NCI-H82 treated with DMSO at 0.1 percent for 48 hours (cell line): ENCODE measurements around the gene IRGM.

Source experiments
- DNase-seq: peaks from one replicate; lab custom pipeline; 2025; ENCODE audit not compliant: unreplicated experiment; lab: John Stamatoyannopoulos, UW

The IRGM gene

DNA sequence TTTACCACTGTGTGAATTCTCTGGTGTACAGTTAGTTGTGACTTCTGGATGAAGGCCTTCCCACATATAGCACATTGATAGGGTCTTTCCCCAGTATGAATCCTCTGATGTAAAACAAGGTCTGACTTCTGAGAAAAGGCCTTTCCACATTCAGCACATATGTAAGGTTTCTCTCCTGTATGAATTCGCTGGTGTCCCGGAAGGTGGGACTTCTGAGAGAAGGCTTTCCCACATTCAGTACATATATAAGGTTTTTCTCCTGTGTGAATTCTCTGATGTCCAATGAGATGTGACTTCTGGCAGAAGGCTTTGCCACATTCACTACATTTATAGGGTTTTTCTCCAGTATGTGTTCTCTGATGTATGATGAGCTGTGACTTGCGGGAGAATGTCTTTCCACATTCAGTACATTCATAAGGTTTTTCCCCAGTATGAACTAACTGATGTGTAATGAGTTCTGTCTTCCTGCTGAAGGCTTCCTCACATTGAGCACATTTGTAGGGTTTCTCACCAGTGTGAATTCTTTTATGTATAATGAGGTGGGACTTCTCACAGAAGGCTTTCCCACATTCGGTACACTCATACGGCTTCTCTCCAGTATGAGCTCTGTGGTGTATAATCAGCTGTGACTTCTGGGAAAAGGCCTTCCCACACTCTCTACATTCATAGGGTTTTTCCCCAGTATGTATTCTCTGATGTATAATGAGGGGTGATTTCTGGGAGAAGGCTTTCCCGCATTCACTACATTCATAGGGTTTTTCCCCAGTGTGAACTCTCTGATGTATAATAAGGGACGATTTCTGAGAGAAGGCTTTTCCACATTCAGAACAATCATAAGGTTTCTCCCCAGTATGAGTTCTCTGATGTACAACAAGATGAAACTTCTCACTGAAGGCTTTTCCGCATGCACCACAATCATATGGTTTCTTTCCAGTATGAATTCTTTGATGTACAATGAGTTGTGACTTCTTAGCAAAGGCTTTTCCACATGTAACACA lies 49.4 kb downstream of the IRGM start:
- no peak for DNase-seq
